Thyroid gland (tissue), 4 donors: ENCODE data around the gene DENND1A. TPM values are rescaled to one million over a fixed set of nuclear protein-coding genes. Genes with fewer than 3 reads are reported as not detected.
A peak's percentile ranks its signal among the peaks of the same experiment; 100 is the strongest.

Experiments
- DNase-seq, 2 donors: peaks; one replicate each; pipeline ENCODE4 v3.0.0-alpha.2; 2019
- H3K27ac ChIP-seq, 3 donors: fragments of 200-600 bp; sonication (generic); 1 replicate in 2 of 3; 2 replicates in 1 of 3; pipeline ENCODE4 v1.5.1; 2016 to 2019; ENCODE audit warnings: mild to moderate bottlenecking in 1 of 3, moderate library complexity in 1 of 3
- H3K27me3 ChIP-seq: fragments of 200-600 bp; sonication (generic); one replicate; pipeline ENCODE4 v1.5.1; 2019
- H3K36me3 ChIP-seq, 2 donors: fragments of 200-600 bp; sonication (generic); one replicate each; pipeline ENCODE4 v1.5.1; 2016 to 2019
- H3K4me1 ChIP-seq, 2 donors: fragments of 200-600 bp; sonication (generic); one replicate each; pipeline ENCODE4 v1.5.1; 2017 to 2019
- H3K4me3 ChIP-seq, 3 donors: fragments of 200-600 bp; sonication (generic); replicated peaks in 1 of 3; 1 replicate in 2 of 3; 2 replicates in 1 of 3; pipeline ENCODE4 v1.5.1; 2016; ENCODE audit warnings: mild to moderate bottlenecking in 1 of 3
- H3K9me3 ChIP-seq: fragments of 200-600 bp; sonication (generic); one replicate; pipeline ENCODE4 v1.5.1; 2017
- CTCF ChIP-seq, 6 experiments: fragments of 200-600 bp in 3 of 6; fragments of 450-650 bp in 3 of 6; sonication (generic) in 3 of 6; IDR thresholded peaks; one replicate each; pipeline ENCODE4 v1.5.1; 2016 to 2019; ENCODE audit warnings: antibody characterized with exemption in 6 of 6, mild to moderate bottlenecking in 2 of 6, inconsistent platforms in 1 of 6, moderate library complexity in 1 of 6
- POLR2A ChIP-seq, 2 donors: fragments of 450-650 bp; IDR thresholded peaks; one replicate each; pipeline ENCODE4 v1.6.1; 2017; ENCODE audit warnings: antibody characterized with exemption in 2 of 2, mild to moderate bottlenecking in 2 of 2, moderate library complexity in 1 of 2
- WGBS, 2 donors: methylation state at CpG; one replicate each; pipeline ENCODE4 v1.1.5; 2017; 5-methylcytosine and 5-hydroxymethylcytosine counted together
- intact Hi-C: fragments of 100-400 bp; cut with DNase I; formaldehyde crosslinking; loops from one replicate; pipeline ENCODE4 v1.15.1; 2023
- total RNA-seq, 4 donors: library from RNA; depleted of rRNA; stranded (reverse); fragments of >200 nt; gene quantifications; one replicate each; pipeline ENCODE4 v1.2.3, GENCODE V29; 2016

DENND1A gene
- total RNA-seq, 4 donors from 2014 or later = 18.8 to 34.4 (median 28.2) TPM

- TF ChIP-seq CTCF (IDR thresholded peaks at IDR 0.05) = no peak
- no peak for TF ChIP-seq POLR2A (IDR thresholded peaks at IDR 0.05)
- no peak overlapping the region for H3K4me3 ChIP-seq
- H3K9me3 ChIP-seq = no peaks in the 10 kb centered on the region
- no peak overlapping the region for H3K27ac ChIP-seq
- no peak for DNase-seq
- intact Hi-C loops = no loop called here
- no peaks in the 10 kb centered on the region for H3K27me3 ChIP-seq
- no peaks in the 10 kb centered on the region for H3K36me3 ChIP-seq
- H3K4me1 ChIP-seq = peaks cover 0 to 8% of the 10 kb centered on the region in 2 donors
- WGBS, 2 donors = 85 to 86% methylated on average over 6 of the region's 6 CpGs
These were observed 160.2 kb downstream of the DENND1A start for GRCh38 chr9:123769719-123770118.

- Histone ChIP-seq H3K36me3 (no peaks in the 10 kb centered on the region), H3K9me3 (no peaks in the 10 kb centered on the region), H3K27me3 (no peaks in the 10 kb centered on the region), H3K4me1 (peaks cover 24 to 25% of the 10 kb centered on the region in 2 donors), H3K4me3 (no peak overlapping the region), H3K27ac (no peak overlapping the region)
- intact Hi-C loops = no loop called here
- TF ChIP-seq CTCF (IDR thresholded peaks at IDR 0.05) = no peak
- no peak for DNase-seq
- 96 to 97% methylated on average over 4 of the region's 4 CpGs for WGBS, 2 donors
These were observed 165.9 kb downstream of the DENND1A start for GRCh38 chr9:123763910-123764588.

GRCh38 chr9:123761905-123762605, 167.9 kb downstream of the DENND1A start:
- Histone ChIP-seq H3K27me3 (no peaks in the 10 kb centered on the region), H3K4me1 (peaks cover 17 to 25% of the 10 kb centered on the region in 2 donors), H3K4me3 (no peak overlapping the region), H3K27ac (peak overlapping the region; percentile 49 to 88 (median 64)), H3K36me3 (no peaks in the 10 kb centered on the region), H3K9me3 (no peaks in the 10 kb centered on the region)
- intact Hi-C loops = no loop called here
- TF ChIP-seq CTCF (IDR thresholded peaks at IDR 0.05) = no peak
- no peak for TF ChIP-seq POLR2A (IDR thresholded peaks at IDR 0.05)
- 36 to 39% methylated on average over 4 of the region's 4 CpGs for WGBS, 2 donors
- DNase-seq = peak; percentile 11 to 23

GRCh38 chr9:123757960-123758359, 172.0 kb downstream of the DENND1A start:
- no peak for TF ChIP-seq CTCF (IDR thresholded peaks at IDR 0.05)
- TF ChIP-seq POLR2A (IDR thresholded peaks at IDR 0.05) = no peak
- H3K4me1 ChIP-seq = peaks cover 17 to 25% of the 10 kb centered on the region in 2 donors
- WGBS, 2 donors = 90 to 96% methylated on average over 3 of the region's 3 CpGs

GRCh38 chr9:123757547-123757946, 172.4 kb downstream of the DENND1A start:
- Histone ChIP-seq H3K4me1 (peaks cover 16 to 23% of the 10 kb centered on the region in 2 donors), H3K9me3 (no peaks in the 10 kb centered on the region), H3K36me3 (no peaks in the 10 kb centered on the region), H3K4me3 (no peak overlapping the region), H3K27me3 (no peaks in the 10 kb centered on the region), H3K27ac (no peak overlapping the region)
- WGBS, 2 donors = 86 to 89% methylated on average over 6 of the region's 6 CpGs
- no peak for TF ChIP-seq POLR2A (IDR thresholded peaks at IDR 0.05)
- TF ChIP-seq CTCF (IDR thresholded peaks at IDR 0.05) = no peak
- intact Hi-C loops = no loop called here
- DNase-seq = no peak

More at GRCh38 chr9:123757960-123758359, 172.0 kb downstream of the DENND1A start:
- intact Hi-C loops = no loop called here
- Histone ChIP-seq H3K4me3 (no peak overlapping the region), H3K9me3 (no peaks in the 10 kb centered on the region), H3K27ac (no peak overlapping the region), H3K27me3 (no peaks in the 10 kb centered on the region), H3K36me3 (no peaks in the 10 kb centered on the region)
- no peak for DNase-seq
